ENCODE data around the gene SYTL5. TPM values are rescaled to one million over a fixed set of nuclear protein-coding genes. Genes with fewer than 3 reads are reported as not detected.

Gene SYTL5
- total and polyA plus RNA-seq, 2 of the 4 experiments (the other 2 are of a cell fraction) = 0.19 to 0.54 TPM

- DNase-seq (peak; percentile 26), ATAC-seq (ENCODE audit: low read depth) (no peak)
- Histone ChIP-seq H3K9ac (ENCODE audit: low read depth, low read length) (no peak overlapping the region), H4K91ac (ENCODE audit: insufficient read depth, low read depth, low read length) (no peak overlapping the region), H3K4me3 (ENCODE audit: insufficient read depth, low read depth, low read length) (no peak overlapping the region), H3K4ac (ENCODE audit: low read depth, low read length) (no peak overlapping the region), H3K4me2 (ENCODE audit: low read depth, low read length) (no peak overlapping the region), H3K27ac (ENCODE audit: insufficient read depth, low read length) (no peak overlapping the region), H2BK120ac (ENCODE audit: low read depth, low read length) (no peak overlapping the region), H3K18ac (ENCODE audit: low read depth, low read length) (no peak overlapping the region), H3K9me3 (ENCODE audit: control insufficient read depth, insufficient read depth, low read length) (no peaks in the 10 kb centered on the region), H3K9me1 (ENCODE audit: insufficient read depth, low read length) (no peaks in the 10 kb centered on the region), H3K79me1 (ENCODE audit: low read depth in 1 of 2, low read length in 2 of 2) (no peaks in the 10 kb centered on the region), H2AK5ac (ENCODE audit: low read depth, low read length) (no peak overlapping the region), H4K5ac (ENCODE audit: low read depth, low read length) (no peak overlapping the region), H2BK20ac (ENCODE audit: low read depth, low read length) (no peak overlapping the region), H3K23ac (ENCODE audit: low read depth, low read length) (no peak overlapping the region), H3K27me3 (ENCODE audit: control insufficient read depth, insufficient read depth, low read length) (no peaks in the 10 kb centered on the region), H3K14ac (replicated peaks; ENCODE audit: low read depth, low read length) (no peak overlapping the region), H3K4me1 (ENCODE audit: control insufficient read depth, insufficient read depth, low read length) (no peaks in the 10 kb centered on the region), H2AK9ac (replicated peaks; ENCODE audit: low read depth, low read length, poor library complexity) (no peak overlapping the region), H4K8ac (ENCODE audit: low read depth in 2 of 2, low read length in 2 of 2) (no peak overlapping the region), H3K36me3 (ENCODE audit: control insufficient read depth, insufficient read depth, low read length) (no peaks in the 10 kb centered on the region), H3K56ac (ENCODE audit: extremely low read depth, insufficient read depth, low read length) (no peak overlapping the region), H2BK15ac (ENCODE audit: low read depth, low read length) (no peak overlapping the region), H2AFZ (replicated peaks; ENCODE audit: low read length, poor library complexity) (no peak overlapping the region), H4K20me1 (ENCODE audit: insufficient read depth, low read length) (no peaks in the 10 kb centered on the region), H2BK5ac (ENCODE audit: low read depth, low read length, poor library complexity, severe bottlenecking) (no peak overlapping the region)
- TF ChIP-seq SMC3 (IDR thresholded peaks at IDR 0.05; ENCODE audit: low read depth, low read length) = peak; percentile 62
- TF ChIP-seq, protein P1, sequence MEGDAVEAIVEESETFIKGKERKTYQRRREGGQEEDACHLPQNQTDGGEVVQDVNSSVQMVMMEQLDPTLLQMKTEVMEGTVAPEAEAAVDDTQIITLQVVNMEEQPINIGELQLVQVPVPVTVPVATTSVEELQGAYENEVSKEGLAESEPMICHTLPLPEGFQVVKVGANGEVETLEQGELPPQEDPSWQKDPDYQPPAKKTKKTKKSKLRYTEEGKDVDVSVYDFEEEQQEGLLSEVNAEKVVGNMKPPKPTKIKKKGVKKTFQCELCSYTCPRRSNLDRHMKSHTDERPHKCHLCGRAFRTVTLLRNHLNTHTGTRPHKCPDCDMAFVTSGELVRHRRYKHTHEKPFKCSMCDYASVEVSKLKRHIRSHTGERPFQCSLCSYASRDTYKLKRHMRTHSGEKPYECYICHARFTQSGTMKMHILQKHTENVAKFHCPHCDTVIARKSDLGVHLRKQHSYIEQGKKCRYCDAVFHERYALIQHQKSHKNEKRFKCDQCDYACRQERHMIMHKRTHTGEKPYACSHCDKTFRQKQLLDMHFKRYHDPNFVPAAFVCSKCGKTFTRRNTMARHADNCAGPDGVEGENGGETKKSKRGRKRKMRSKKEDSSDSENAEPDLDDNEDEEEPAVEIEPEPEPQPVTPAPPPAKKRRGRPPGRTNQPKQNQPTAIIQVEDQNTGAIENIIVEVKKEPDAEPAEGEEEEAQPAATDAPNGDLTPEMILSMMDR (conservative IDR thresholded peaks at IDR 0.05; ENCODE audit: low read depth, low read length) = peak; percentile 71
- TF ChIP-seq RAD21 (IDR thresholded peaks at IDR 0.05; ENCODE audit: low read length) = peak; percentile 57
- TF ChIP-seq MAFK (IDR thresholded peaks at IDR 0.05; ENCODE audit: low read depth, low read length) = no peak
- no peak for TF ChIP-seq USF2 (IDR thresholded peaks at IDR 0.05; ENCODE audit: low read depth, low read length)
- intact Hi-C loops (cut with micrococcal nuclease) = loop anchor here (1.0 to 10.0 kb wide), 3 partner anchors 240 to 662 kb away; no protein-coding TSS in a partner anchor
- POLR2A ChIA-PET (ENCODE audit: unreplicated experiment) = no interaction called here
- in situ Hi-C loops (cut with MboI; ENCODE audit: low sequenced_read_pairs) = no loop called here
- WGBS, 2 experiments (ENCODE audit: extremely low coverage in 2 of 2, insufficient read length in 1 of 2) = no CpG with 5 or more reads among the region's 2 CpGs
- BruUV-seq (replicated peaks) = no TSS peak
- CTCF ChIA-PET = interaction anchor here (0.9 to 2.7 kb wide), 9 partner anchors 11 to 421 kb away, joined by 3 to 9 read pairs (median 4); no protein-coding TSS in a partner anchor
- dilution Hi-C loops (cut with HindIII; ENCODE audit: low sequenced_read_pairs, unreplicated experiment) = no loop called here
Observed at GRCh38 chrX:38166478-38167083, 160.2 kb downstream of the SYTL5 start.

Measured in IMR-90 (cell line).